NOMO-1 treated with dmso at 0.1 percent for 144 hours (cell line): ENCODE measurements around the gene UGDH.
"Not testable (repeated sequence)": the region's sequence is repeated elsewhere in the genome, so short reads cannot be mapped to it uniquely, and the experiment has no call there.

Source experiments
- DNase-seq: peaks from one replicate; lab custom pipeline; 2025; ENCODE audit not compliant: unreplicated experiment; lab: John Stamatoyannopoulos, UW

UGDH gene

DNA sequence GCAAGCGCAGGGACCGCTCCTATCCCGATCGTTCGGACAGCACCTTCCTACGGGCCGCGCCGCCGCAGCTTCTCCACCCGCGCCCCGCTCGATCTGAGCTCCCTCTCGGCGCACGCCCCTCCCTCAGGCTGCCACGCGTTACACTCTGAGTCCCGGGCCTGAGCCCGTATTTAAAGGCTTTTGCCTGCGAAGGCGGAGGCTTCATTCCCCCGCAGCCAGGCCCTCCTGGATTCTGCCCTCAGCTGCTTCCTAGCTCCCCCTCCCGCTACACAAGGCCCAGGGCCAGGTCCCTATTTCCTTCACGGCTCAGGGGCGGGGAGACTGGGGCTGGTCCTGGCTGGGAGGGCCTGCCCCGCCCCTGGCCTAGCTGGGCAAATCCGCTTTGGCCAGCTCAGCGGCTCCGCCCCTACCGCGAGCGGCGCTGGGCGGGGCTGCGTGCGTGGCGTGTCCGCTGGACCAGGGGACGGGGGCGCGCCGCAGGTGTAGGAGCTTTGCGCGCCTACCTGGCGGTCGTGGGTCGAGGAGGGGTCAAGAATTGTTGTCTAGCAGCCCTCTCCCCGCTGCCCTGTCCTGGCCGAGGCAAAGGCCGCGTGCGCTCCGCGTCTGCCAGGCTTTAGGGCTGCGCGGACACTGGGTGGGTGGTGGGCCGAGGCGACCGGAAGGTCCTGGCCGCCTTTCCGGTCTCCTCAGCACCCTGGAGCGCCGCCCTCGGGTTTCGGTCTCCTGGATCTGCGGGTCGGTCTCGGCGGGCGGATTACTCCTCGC lies at the start of gene UGDH:
UGDH (minus strand) TSS at position 144 of the 765 bp plus-strand sequence. CDS start 5,927 bp downstream, outside the sequence.
- DNase-seq: peak; percentile 98

DNA sequence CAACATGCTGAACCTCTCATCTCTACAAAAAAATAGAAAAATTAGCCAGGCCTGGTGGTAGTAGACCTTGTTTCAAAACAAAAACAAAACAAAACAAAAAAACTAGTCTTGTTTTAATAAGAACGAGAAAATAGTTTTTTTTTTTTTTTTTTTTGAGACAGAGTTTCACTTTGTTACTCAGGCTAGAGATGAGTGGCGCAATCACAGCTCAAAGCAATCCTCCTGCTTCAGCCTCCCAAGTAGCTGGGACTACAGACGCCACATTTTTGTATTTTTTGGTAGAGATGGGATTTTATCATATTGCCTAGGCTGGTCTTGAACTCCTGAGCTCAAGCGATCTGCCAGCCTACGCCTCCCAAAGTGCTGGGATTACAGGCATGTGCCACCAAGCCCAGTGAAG lies 47.7 kb upstream of the UGDH start:
- DNase-seq: no peak

DNA sequence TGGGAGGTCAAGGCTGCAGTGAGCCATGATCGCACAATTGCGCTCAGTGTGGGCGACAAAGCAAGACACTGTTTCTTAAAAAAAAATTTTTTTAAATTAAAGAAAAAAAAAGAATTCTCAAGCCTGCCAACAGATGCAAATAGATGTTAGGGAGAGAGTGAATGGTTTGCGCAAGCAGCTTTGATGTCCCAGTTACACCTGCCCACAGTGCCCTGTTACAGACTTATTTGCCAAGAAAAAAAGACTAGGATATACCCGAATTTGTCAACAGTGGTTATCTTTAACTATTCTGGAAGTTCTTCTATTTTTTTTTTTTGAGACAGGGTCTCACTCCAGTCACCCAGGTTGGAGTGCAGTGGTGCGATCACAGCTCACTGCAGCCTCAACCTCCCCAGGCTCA lies 44.3 kb upstream of the UGDH start:
- DNase-seq: no peak

DNA sequence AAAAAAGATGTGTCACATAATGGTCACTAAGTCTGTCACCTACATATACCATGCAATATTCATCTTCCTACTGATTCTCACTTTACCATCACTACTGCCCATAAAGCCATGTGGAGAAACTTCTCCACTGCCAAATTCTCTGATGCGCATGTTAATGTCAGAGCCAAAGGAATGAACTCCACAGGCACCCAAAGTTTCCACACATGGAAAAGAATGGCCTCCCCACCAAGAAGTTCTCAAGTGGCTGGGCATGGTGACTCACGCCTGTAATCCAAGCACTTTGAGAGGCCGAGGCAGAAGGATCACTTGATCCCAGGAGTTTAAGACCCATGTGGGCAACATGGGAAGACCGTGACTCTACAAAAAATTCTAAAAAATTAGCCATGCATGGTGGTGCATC lies 43.8 kb upstream of the UGDH start:
- DNase-seq: no peak

DNA sequence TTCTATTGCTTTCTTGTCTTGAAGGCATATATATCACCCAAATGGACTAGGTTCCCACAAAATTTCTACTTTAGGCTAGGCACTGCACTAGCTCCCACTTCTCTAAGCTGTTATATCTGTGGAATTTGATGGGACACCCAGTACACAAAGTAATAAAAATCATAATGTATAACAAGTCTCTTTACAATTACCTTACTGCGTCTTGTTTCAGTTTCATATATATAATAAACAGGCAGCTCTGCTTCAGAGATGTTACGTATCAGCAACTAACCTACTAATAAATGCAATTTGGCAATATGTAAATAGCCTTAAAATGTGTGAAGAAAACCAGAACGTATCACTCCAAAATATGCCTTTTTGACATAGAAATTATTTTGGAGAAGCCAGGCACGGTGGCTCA lies 42.0 kb upstream of the UGDH start:
- no peak for DNase-seq

DNA sequence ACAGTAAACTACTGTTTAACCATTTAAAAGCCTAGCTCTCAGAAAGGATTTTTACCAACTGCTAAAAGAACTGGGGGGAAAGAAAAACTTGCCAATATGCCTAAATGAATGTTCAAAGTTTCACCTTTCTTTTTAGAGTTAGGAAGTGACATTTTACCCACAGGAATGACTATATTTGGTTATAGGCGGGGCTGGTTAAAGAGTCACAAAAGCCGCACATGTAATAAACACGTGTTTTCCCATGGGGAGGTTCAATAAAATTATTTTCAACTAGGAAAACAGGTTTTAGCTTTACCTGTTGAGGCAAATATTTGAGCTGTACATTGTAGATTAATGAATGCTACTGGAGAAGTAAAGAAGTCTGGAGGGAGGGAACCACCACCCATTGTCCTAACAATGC lies 41.6 kb upstream of the UGDH start:
- no peak for DNase-seq

DNA sequence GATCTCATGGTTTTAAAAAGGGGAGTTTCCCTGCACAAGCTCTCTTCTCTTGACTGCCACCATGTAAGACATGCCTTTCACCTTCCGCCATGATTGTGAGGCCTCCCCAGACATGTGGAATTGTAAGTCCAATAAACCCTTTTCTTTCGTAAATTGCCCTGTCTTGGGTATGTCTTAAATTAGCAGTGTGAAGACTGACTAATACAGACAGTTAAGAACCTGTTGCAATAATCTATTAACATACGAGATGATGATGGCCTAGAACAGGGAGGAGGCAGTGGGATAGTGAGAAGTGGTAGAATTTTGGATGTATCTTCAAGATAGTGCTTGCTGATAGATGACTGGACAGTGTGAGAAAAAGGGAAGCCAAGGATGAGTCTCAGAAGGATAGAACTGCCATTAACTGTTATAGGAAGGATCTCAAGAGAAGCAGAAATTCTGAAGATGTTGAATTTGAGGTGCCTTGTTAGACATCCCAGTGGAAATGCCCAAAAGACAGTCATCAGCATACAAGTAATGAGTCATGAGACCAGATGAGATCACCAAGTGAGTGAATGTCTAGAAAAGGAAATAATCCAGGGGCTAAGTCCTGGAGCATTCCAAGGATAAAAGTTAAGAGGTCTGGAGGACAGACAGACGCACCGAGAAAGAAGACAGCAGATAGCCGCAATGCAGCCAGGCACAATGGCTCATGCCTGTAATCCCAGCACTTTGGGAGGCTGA lies 38.8 kb upstream of the UGDH start:
- no peak for DNase-seq

DNA sequence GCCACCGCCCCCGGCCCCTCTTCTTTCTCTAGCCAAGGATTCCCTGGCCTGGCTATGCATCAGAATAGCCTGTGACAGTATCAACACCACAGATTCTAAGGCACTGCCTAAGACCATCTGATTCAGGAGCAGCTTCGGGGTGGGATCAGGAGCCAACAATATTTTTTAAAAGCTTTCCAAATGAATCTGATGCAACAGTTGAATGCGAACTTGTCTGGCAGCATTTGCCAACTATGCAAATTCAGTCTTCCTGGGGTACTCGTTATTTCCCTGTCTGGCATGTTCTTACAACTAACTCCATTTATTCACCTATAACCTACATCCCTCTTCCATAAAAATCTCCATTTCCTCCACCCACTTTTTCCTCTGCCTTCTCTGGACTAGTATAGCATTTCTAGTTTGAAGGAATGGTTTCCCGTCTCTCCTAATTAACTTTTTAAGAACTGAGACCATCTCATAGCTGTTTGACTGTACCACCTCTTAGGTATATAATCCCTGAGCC lies 36.2 kb upstream of the UGDH start:
- DNase-seq: no peak

DNA sequence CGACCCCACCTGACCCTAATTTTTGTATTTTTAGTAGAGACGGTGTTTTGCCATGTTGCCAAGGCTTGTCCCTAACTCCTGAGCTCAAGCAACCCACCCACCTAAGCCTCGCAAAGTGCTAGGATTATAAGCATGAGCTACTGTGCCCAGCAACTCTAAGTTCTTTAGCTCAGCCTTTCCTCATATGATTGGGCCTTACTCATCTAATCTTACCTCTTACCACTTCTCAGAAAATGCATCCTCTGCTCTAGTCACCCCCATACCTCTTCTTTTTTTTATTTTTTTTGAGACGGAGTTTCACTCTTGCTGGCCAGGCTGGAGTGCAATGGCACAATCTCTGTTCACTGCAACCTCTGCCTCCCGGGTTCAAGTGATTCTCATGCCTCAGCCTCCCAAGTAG lies 35.6 kb upstream of the UGDH start:
- DNase-seq: no peak

DNA sequence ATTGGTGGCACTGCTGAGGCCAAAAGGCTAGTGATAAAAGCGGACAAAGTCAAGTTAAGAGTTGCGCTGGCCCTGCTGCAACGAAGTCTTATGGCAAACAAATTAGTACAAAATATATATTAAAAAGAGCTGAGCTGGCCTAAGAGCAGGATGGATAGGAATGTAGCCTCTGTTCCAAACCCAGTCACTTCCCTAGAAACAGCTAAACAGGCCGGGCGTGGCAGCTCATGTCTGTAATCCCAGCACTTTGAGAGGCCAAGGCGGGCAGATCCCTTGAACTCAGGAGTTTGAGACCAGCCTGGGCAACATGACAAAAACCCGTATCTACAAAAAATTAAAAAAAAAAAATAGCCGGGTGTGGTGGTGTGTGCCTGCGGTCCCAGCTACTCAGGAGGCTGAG lies 32.4 kb upstream of the UGDH start:
- DNase-seq: no peak

DNA sequence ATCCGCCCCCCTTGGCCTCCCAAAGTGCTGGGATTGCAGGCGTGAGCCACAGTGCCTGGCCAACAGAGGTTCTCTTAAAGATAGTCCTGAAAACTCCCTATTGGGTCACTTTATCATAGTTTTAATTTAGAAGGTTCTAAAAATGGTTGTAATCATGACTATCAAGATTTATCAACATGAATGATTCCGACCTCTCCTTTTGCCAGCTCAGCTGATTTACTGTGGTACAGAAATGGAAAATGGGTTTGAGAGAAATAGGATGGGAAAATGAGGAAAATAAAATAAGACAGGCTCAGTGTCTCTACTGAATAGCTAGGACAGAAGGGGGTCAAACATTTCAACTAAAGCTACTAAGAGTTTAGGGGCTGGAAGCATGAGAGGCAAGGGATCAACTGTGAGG lies 28.2 kb upstream of the UGDH start:
- no peak for DNase-seq

DNA sequence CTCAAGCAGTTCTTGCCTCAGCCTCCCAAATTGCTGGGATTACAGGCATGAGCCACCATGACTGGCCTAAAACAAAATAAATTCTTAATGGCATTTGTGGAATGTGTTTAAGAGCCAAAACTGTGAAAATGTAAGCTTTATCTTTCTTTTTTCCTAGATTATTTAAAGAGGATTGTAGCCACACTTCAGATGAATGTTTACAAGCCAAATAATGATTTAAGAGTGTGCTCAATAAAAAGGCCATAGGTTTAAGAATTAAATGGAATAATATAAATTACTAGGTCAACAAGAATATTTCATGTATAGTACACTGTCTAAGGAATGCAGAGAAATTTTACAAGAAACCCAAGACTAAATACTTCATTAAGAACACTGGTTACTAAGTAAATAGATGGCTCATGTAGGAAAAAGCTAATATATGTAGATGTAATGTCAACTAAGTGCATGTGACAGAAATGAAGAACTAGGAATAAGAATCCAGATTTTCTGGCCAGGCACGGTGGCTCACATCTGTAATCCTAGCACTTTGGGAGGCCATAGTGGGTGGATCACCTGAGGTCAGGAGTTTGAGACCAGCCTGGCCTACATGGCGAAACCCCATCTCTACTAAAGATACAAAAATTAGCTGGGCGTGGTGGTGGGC lies 21.3 kb upstream of the UGDH start:
- DNase-seq: no peak

DNA sequence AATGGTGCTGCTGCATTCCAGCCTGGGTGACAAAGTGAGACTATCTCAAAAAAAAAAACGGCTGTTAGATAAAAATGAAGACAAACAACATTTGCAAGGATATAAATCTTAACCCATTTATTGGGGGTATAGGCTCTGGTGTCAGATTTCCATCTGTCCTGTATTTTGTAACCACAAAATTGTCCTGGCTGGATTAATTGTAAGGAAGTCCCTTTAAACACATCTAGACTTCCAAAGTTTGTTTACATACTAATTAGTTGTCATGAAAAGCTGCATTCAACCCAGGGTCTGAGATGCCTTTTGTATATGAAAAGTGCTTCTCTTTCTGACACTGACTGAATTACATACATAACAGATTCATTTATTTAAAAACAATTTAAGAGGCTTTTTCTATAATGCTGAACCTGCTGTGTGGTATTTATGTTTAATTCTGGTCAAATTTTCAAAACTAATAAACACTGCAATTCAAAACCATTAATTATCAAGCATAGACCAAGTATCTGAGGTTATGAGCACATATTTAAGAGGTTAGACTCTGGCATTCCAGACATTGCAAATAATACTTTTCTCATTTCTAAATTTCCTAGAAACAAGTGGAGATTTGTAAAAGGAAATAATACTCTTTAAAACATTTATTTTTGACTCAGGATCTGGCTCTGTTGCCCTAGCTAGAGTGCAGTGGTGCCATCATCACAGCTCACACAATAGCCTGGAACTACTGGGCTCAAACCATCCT lies 17.5 kb upstream of the UGDH start:
- DNase-seq: no peak

DNA sequence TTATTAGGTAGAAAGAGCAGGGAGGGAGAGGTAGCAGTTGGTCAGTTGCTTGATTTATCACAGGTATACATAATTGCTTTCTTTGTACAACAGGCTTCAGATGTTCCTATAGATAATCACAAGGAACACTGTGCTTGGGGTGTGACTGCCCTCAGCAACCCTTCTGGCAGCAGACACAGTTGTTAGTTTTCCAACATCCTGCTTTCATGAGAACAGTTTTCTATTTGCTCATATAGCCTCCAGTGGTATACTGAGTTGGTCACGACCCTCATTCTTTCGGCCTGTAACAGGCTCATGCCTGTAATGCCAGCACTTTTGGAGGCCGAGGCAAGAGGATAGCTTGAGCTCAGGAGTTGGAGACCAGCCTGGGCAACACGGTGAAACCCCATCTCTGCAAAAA lies 16.8 kb upstream of the UGDH start:
- not testable (repeated sequence) for DNase-seq

DNA sequence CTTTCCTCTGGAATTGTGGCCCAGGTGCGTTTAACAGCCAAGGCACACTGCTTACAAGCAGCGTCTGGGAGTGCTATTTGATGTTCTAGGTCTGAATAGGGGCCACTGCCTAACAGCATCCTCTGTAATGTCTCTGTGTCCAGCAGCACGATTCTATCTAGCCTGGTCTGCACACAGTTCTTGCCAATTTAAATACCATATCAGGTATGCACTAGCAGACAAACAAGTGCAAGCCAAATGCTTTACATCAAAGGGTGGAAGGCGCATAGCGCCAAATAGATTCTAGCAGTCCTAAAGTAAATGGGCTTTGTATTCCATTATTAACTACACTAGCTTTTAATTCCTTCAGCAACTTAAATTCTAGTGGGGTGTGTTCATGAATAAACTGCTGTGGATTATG lies 15.8 kb upstream of the UGDH start:
- DNase-seq: no peak

DNA sequence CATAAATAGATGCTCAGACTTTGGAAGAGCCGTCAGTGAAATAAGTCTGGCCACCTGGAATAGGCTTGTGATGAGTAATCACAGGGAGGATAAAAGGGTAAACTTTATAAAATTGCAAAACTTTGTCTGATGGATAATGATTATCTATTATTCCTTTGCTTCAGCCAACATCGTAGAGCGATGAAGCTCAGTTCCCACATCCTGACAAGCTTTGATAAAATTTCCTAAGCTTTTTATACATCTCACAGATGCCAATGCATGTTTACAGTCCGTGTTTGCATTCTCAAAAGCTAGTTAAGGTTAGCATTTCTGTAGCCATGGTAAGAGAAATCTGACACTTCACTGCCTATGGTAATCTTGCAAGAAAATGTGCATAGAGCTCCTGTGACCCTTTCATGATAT lies 15.4 kb upstream of the UGDH start:
- no peak for DNase-seq

DNA sequence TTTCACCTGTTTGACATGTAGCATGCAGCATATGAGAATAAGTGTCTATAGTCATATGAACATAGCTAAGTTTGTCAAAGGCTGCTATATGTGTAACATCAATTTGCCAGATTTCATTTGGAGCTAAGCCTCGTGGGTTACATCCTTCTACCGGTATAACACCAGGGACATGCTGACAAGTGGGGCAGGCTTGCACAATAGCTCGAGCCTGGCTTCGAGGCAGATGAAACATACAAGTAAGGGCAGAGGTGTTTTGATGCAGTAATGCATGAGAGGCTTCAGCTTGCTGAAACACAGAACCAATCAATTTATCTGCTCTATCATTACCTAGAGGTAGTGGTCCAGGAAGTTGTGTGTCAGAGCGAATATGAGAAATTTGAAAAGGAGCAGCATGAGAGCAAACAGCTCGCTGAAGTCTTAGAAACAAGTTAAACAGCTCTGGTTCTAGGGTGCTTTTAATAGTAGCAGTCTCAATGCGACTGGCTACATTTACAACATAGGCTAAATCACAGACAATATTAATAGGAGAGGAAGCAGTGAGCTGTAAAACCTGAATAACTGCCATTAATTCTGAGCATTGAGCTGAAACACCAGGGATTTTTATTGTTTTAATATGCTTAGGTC lies 14.9 kb upstream of the UGDH start:
- DNase-seq: no peak

DNA sequence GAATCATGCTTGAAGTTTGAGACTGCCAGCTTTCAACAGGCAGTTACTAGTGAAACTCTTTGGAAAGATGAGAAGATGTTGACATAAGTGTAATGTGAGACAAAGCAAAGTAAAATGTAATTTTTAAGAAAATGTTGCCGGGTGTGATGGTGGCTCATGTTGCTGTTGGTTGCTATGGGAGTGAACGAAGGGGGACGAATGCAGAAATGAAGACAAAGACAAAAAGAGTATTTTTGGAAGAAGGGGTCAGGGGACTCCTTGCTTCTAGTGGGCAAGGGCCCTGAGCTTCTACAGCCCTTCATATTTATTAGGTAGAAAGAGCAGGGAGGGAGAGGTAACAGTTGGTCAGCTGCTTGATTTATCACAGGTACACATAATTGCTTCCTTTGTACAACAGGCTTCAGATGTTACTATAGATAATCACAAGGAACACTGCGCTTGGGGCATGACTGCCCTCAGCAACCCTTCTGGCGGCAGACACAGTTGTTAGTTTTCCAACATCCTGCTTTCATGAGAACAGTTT lies 11.9 kb upstream of the UGDH start:
- DNase-seq: no peak

DNA sequence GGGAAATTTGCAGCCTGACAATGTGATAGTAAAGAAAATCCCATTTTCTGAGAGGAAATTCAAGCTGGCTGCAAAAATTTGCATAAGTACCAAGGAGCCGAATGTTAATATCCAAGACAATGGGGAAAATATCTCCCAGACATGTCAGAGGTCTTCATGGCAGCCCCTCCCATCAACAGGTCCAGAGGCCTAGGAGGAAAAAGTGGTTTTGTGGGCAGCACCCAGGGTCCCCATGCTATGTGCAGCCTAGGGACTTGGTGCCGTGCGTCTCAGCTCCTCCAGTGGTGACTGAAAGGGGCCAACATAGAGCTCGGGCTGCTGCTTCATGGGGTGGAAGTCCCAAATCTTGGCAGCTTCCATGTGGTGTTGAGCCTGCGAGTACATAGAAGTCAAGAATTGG lies 6.3 kb upstream of the UGDH start:
- no peak for DNase-seq

DNA sequence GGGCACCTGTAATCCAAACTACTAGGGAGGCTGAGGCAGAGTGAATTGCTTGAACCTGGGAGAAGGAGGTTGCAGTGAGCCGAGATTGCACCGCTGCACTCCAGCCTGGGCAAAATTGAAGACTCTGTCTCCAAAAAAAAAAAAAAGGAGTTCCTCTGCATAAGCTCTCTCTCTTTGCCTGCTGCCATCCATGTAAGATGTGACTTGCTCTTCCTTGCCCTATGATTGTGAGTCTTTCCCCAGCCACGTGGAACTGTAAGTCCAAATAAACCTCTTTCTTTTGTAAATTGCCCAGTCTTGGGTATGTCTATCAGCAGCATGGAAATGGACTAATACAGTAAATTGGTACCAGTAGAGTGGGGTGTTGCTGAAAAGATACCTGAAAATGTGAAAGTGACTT lies 5.0 kb upstream of the UGDH start:
- not testable (repeated sequence) for DNase-seq

DNA sequence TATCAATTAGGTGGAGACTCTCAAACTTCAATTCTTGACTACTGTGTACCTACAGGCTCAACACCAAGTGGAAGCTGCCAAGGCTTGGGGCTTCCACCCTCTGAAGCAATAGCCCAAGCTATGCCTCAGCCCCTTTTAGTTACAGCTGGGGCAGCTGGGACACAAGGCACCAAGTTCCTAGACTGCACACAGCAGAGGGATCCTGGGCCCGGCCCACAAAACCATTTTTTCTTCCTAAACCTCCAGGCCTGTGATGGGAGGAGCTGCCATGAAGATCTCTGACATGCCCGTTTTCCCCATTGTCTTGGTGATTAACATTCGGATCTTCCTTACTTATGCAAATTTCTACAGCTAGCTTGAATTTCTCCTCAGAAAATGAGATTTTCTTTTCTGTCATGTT lies 3.4 kb upstream of the UGDH start:
- DNase-seq: no peak
